Activated CD4-positive, alpha-beta T cell treated with anti-CD3 and anti-CD28 coated beads for 24 hours (primary cell): ENCODE results near the gene MCCC2.
"Not testable (repeated sequence)": the region's sequence is repeated elsewhere in the genome, so short reads cannot be mapped to it uniquely, and the experiment has no call there.

Source experiments
- DNase-seq, 2 donors: peaks; one replicate each; pipeline ENCODE4 v3.0.0-alpha.2; 2020; ENCODE audit warnings: low read depth in 2 of 2

Gene MCCC2

DNA sequence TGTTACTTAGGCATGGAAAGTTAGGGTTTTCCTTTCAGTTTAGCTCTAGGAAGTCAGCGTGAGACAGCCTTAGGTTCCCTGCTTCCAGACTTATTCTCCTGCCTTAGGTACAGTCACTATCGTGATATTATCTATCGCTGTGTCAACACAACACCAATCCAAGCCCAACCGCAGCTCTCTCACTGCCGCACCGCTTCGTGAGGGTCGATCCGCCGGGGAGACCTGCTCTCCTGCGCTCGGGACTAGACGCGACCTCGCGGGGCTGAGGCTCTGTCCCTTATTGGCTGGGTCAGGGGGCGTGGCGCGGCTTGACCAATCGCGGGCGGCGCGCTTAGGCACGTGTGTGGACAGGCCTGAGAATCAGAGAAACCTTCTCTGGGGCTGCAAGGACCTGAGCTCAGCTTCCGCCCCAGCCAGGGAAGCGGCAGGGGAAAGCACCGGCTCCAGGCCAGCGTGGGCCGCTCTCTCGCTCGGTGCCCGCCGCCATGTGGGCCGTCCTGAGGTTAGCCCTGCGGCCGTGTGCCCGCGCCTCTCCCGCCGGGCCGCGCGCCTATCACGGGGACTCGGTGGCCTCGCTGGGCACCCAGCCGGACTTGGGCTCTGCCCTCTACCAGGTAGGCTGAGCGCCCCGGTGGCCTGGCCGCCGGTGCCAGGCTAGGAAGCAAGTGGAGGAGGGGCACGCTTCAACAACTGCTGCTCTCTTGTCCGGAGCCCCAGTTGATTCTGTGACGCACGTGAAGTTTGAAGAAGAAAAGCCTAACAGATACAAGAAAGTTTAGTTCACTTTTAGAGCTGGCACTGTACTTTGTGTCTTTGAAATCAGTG lies at the start of gene MCCC2:
Gene MCCC2, plus strand, starts transcription at position 400 of the 825 bp plus-strand sequence. Its CDS starts 86 bp downstream, at position 486.
- DNase-seq = peak; percentile 91 to 94

DNA sequence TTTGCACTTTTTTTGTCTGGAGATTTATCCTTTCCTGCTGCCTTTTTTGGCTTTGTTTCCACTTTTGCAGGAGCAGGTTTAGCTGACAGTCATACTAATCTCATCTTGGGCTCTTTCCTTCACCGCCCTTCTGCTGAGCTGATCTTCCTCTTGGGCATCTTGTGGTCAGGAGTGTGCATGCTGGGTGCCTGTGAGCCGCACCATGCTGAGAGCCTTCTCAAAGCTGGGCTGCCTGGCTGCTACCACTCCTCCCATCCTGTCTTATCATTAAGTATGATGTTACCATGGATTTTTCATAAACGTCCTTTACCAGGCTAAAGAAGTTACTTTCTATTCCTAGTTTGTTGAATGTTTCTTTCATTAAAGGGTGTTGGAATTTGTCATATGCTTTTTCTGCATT lies 49.5 kb upstream of the MCCC2 start:
- DNase-seq = no peak

DNA sequence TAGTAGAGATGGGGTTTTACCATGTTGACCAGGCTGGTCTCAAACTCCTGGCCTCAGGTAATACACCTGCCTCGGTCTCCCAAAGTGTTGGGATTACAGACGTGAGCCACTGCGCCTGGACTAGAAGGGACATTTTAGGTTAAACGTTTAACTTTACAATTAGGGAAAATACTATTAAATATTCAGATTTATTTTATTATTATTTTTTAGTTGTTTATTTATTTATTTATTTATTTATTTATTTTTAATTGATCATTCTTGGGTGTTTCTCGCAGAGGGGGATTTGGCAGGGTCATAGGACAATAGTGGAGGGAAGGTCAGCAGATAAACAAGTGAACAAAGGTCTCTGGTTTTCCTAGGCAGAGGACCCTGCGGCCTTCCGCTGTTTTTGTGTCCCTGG lies 36.3 kb upstream of the MCCC2 start:
- DNase-seq = not testable (repeated sequence)

DNA sequence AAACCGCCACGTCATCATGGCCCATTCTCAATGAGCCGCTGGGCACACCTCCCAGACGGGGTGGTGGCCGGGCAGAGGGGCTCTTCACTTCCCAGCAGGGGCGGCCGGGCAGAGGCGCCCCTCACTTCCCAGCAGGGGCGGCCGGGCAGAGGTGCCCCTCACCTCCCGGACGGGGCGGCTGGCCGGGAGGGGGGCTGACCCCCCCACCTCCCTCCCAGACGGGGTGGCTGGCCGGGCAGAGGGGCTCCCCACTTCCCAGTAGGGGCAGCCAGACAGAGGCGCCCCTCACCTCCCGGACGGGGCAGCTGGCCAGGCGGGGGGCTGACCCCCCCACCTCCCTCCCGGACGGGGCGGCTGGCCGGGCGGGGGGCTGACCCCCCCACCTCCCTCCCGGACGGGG lies 35.6 kb upstream of the MCCC2 start:
- not testable (repeated sequence) for DNase-seq

DNA sequence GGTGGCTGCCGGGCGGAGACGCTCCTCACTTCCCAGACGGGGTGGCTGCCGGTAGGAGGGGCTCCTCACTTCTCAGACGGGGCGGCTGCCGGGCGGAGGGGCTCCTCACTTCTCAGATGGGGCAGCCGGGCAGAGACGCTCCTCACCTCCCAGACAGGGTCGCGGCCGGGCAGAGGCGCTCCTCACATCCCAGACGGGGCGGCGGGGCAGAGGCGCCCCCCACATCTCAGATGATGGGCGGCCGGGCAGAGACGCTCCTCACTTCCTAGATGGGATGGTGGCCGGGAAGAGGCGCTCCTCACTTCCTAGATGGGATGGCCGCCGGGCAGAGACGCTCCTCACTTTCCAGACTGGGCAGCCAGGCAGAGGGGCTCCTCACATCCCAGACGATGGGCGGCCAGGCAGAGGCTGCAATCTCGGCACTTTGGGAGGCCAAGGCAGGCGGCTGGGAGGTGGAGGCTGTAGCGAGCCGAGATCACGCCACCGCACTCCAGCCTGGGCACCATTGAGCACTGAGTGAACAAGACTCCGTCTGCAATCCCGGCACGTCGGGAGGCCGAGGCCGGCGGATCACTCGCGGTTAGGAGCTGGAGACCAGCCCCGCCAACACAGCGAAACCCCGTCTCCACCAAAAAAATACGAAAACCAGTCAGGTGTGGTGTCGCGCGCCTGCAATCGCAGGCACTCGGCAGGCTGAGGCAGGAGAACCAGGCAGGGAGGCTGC lies 35.0 kb upstream of the MCCC2 start:
- not testable (repeated sequence) for DNase-seq

DNA sequence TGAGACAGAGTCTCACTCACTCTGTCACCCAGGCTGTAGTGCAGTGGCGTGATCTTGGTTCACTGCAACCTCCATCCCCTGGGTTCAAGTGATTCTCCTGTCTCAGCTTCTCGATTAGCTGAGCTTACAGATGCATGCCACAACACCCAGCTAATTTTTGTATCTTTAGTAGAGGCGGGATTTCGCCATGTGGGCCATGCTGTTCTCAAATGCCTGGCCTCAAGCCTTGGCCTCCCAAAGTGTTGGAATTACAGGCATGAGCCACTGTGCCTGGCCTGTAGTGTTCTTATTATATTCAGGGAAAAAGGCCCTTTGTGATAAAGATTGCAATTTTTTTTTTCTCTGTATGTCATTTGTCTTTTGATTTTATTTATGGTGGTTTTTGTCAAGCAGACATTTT lies 24.0 kb upstream of the MCCC2 start:
- DNase-seq = no peak

DNA sequence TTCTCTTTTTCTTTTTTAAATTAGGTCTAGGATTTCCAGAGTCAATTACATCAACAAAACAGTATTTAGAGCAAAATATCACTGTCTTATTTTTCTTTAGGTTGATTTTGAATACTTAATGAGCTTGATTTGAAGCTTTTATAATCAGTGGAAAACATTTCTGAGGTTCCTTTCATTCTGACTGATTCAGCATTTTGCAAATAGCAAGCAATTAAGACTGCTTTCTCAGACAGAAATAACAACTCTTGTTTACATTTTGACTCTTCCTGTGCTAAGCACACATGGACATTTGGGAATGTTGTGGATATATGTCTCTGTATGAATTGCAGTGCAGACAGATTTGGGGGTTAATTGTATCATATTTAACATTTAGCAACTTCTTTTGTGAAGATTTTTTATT lies 22.2 kb upstream of the MCCC2 start:
- DNase-seq = no peak

DNA sequence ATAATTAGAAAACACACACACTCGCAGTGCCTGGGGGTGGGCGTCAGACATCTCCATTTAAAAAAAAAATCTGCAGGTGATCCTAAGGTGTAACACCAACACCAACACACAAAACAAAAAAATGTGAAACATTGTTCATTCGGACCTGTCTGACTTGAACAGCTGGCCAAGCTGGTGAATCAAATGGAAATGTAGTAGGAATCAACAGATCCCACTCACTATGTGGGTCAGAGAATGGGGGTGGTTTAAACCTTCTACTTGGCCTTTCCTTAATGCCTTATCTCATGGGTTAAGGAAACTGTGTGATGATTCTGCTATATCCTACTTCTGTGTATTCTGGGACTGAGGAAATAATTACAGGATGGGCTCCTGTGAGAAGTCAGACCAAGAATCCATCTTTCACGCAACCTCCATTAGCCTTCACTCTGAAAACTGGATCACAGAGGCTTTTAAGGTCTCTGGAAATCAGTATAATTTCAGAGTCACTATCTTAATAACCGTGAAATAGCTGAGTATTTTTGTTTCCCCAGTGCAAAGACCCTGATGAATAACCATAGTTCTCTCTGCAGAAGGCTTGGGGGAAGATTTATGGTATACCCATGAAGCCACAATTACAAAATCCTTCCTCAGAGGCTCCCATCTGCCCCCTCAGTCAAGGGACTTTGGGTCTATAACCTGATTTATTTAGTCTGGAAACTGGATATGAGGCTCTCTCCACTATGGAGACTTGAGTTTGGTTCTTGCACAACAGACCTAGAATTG lies 17.2 kb upstream of the MCCC2 start:
- no peak for DNase-seq

DNA sequence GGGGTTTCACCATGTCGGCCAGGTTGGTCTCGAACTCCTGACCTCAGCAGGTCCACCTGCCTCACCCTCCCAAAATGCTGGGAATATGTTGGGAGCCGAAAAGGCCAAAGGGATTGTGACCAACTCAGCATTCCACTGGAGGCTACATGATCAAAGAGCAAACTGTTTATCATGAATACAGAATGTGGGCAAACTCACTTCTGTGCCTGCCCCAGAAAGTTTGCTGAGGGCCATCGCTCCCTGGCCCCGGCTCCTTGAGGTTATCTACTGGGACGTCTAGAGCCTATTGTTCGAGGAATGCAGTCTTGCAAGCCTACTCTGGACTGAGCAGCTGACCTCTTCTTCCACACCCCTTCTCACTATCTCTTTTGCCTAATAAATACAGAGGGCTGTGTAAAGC lies 15.3 kb upstream of the MCCC2 start:
- DNase-seq = not testable (repeated sequence)

DNA sequence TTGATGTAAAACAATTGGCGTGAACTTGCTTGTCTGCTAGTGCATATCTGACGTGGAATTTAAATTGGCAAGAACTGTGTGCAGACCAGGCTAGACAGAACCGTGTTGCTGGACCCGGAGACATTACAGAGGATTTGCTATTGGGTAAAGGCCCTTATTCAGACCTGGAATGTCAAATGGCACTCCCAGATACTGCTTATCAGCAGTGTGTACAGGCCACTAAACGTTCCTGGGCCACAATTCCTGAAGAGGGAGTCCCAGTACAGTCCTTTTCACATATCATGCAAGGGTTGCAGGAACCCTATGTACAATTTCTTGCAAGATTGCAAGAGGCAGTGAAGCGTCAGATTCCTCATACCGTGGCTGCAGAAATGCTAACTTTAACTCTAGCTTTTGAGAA lies 13.5 kb upstream of the MCCC2 start:
- no peak for DNase-seq

DNA sequence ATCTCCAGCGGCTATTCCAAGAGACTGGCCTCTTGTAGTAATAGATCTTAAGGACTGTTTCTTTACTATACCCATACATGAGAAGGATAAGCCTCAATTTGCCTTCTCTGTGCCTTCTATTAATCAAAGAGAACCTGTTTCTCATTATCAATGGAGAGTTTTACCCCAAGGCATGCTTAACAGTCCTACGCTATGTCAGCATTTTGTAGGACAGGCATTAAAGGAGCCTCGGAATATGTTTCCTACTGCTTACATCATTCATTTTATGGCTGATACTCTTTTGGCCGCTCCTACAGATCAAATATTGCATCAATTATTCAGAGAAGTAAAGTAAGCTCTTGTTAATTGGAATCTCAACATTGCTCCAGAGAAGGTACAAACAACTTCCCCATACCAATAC lies 11.6 kb upstream of the MCCC2 start:
- not testable (repeated sequence) for DNase-seq

DNA sequence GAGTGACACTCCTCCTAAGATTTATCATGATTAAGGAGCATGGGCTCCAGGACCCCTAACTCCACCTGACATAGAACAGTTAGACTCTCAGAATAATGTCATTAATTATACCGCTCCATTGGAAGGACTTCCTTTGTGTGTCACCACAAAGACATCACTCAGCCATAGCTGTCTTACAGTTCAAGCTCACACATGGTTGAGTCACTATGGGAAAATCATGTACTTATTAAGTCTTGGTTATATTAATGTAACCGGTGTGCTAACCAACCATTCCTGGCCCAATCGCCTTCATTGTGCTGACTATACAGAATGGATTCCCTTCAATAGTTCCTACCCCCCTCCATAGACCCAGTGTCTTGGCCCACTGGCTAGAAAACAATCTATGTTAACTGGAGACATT lies 10.9 kb upstream of the MCCC2 start:
- no peak for DNase-seq

DNA sequence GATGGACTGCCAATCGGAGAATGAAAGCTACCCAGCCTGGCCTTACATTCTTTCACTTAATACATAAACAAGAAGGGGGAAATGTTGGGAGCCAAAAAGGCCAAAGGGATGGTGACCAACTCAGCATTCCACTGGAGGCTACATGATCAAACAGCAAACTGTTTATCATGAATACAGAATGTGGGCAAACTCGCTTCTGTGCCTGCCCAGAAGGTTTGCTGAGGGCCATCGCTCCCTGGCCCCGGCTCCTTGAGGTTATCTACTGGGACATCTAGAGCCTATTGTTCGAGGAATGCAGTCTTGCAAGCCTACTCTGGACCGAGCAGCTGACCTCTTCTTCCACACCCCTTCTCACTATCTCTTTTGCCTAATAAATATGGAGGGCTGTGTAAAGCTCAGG lies 9.3 kb upstream of the MCCC2 start:
- DNase-seq = not testable (repeated sequence)

DNA sequence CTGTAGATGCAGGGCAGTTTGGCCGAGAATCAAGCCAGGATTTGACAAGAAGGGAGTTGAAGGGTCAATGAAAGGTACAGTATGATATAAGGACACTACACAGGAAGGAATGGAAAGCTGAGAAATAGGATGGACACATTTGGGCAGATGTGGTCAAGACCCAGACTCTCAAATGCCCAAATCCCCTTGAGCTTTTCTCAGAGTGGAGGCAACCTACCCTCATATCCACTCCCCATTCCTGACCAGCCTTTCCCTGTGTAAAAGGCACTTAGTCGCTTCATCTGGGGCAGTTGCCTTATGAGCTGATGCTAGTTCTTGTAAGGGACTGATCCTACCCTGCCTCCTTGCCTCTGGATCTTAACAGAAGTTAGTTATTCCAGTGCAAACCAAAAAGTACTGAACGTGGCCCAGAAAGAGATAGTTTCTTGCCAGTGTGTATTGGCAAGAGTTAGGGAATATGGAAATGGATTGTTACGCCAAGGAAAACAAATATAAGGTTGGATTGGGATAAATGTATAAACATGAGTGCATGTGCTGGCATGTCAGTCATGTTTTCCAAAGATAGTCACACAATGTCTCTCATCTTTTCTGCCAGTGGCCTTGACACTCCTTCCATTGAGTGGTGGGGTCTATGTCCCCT lies 4.1 kb upstream of the MCCC2 start:
- no peak for DNase-seq

DNA sequence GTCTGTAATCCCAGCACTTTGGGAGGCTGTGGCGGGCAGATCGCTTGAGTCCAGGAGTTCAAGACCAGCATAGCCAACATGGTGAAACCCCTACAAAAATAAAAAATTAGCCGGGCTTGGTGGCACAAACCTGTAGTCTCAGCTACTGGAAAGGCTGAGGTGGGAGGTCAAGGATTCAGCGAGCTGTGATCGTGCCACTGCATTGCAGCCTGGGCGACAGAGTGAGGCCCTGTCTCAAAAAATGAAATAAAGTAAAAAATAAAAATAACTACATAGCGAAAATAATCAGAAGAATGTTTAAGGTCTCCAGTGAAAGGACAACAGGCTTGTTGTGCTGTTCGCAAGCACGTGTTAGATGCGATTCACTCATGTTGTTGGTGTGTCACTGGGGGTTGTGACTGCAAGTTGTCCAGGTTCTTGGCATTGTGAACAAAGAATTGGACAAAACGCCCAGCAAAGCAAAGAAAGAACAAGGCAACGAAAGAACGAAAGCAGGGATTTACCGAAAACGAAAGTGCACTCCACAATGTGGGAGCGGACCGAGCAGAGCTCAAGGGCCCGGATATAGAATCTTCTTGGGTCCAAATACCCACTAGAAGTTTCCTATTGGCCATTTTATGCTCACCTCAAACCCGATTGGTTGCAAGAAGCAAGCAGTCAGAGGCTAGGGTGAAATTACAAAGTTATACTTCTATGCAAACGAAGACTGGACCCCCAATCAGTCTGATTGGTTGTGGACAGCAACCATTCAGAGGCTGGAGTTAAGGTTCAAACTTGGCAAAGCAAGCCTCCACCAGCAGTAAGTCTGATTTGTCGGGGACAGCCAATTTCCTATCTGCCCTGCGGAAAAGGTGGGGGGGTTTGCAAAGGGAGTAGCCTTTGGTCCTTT lies 844 bp upstream of the MCCC2 start:
- no peak for DNase-seq

DNA sequence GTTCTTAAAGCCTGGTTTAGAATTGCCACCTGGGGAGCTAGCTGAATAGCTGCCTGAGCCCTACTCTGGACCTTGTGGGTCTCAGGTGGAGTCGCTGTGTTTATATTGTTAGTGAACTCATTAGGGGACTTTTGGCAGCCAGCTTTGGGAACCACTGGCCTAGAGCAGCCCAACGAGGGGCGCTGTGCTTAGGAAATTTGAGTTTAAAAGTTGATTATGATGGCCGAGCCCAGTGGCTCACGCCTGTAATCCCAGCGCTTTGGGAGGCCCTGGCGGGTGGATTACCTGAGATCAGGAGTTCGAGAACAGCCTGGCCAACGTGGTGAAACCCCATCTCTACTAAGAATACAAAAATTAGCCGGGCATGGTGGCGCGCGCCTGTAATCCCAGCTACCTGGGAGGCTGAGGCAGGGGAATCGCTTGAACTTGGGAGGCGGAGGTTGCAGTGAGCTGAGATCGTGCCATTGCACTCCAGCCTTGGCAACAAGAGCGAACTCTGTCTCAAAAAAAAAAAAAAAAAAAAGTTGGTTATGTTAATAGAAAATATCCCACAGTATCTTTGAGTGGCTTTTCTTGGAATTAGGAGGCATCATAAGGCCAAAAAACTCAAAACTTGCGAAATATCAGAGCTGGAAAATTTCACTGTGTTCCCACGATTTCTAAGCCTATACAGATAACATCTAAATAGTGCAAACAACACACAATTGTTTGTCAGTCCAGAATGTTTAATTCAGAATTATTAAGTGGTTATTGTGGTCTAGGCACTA lies 809 bp downstream of the MCCC2 start:
- no peak for DNase-seq

DNA sequence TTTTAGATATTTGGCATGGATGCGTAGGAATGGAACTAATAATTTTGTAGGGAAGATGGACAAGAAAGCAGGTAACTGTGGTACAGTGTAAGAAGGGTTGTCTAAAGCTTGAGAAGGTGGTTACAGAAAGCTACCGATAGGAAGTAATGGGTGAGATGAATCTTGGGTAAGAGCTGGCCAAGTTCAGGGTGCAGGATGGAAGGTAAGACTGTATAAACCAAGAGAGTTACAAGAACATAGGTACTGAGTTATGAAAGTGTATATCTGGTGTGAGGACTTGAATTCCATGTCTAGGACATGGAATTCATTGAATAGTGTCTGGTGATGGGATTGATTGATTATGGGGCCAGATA lies 1.4 kb downstream of the MCCC2 start:
- no peak for DNase-seq

DNA sequence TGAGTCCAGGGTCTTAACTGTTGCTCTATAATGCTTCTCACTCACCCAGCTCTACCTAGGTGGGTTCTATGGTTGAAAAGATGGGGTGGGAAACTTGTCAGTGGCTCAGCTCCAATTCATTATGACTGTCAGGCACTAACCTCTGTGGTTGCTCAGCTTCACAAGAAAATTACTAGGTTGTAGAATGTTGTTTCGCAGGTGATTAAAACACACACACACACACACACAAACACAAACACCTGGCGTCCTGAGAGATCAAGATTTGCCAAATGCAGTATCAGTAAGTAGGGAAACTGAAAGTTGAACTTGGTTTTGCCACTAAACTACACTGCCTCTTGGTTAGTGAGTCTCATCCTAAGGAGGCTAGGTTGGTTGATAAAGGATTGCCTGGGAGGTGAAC lies 2.8 kb downstream of the MCCC2 start:
- DNase-seq = no peak

DNA sequence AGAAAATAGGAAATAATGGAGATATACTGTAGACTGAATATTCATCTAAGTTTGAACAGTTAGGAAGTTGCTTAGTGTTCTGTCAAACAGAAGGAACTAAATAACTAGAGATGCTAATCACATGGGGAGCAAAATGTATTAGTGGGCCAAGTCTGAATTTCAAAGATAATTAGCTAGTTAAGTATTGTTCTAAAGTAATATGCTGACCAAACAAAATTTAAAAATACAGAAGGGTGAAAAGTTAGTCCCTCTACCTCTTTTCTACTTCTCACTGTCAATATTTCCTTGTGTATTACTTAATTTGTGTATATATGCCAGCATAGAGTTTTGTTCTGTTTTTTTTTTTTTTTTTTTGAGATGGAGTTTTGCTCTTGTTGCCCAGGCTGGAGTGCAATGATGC lies 4.0 kb downstream of the MCCC2 start:
- no peak for DNase-seq

DNA sequence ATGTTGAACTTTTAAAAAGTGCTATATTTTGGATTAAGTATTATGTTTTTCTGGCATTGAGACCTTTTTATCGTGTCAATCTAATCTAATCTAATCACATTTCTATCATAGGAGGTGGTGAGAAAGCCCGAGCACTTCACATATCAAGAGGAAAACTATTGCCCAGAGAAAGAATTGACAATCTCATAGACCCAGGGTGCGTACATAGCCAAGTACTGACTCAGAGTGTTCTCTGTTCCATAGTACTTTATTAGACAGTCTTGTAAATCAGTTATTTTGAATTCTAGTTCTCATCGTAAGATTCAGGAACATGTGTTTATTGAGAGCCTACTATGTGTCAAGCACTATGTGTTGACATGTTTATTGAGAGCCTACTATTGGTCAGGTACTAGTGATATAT lies 9.0 kb downstream of the MCCC2 start:
- no peak for DNase-seq
